Ishikawa (cell line): ENCODE measurements around the gene ROR1.

Experiments
- CEBPB ChIP-seq: IDR thresholded peaks from 2 replicates; pipeline ENCODE4 v1.6.1; 2012
- CREB1 ChIP-seq: IDR thresholded peaks from 2 replicates; pipeline ENCODE4 v1.6.1; 2012; ENCODE audit warnings: low read depth
- EGR1 ChIP-seq: IDR thresholded peaks from 2 replicates; pipeline ENCODE4 v1.6.1; 2012
- EP300 ChIP-seq: IDR thresholded peaks from 2 replicates; pipeline ENCODE4 v1.6.1; 2012; ENCODE audit warnings: borderline replicate concordance
- FOXM1 ChIP-seq: IDR thresholded peaks from 2 replicates; pipeline ENCODE4 v1.6.1; 2012; ENCODE audit warnings: low read depth, borderline replicate concordance
- MAX ChIP-seq: IDR thresholded peaks from 2 replicates; pipeline ENCODE4 v1.6.1; 2012
- NFIC ChIP-seq: IDR thresholded peaks from 2 replicates; pipeline ENCODE4 v1.6.1; 2012
- RAD21 ChIP-seq: IDR thresholded peaks from 2 replicates; pipeline ENCODE4 v1.6.1; 2012; ENCODE audit warnings: low read depth
- REST ChIP-seq: IDR thresholded peaks from 2 replicates; pipeline ENCODE4 v1.6.1; 2012; ENCODE audit warnings: low read depth, mild to moderate bottlenecking
- TAF1 ChIP-seq: IDR thresholded peaks from 2 replicates; pipeline ENCODE4 v1.6.1; 2012; ENCODE audit warnings: low read depth, mild to moderate bottlenecking
- TCF12 ChIP-seq: IDR thresholded peaks from 2 replicates; pipeline ENCODE4 v1.6.1; 2012; ENCODE audit warnings: low read depth
- TEAD4 ChIP-seq: IDR thresholded peaks from 2 replicates; pipeline ENCODE4 v1.6.1; 2012
- USF1 ChIP-seq: IDR thresholded peaks from 2 replicates; pipeline ENCODE4 v1.6.1; 2012
- YY1 ChIP-seq: IDR thresholded peaks from 2 replicates; pipeline ENCODE4 v1.6.1; 2012; ENCODE audit warnings: low read depth
- ZBTB7A ChIP-seq: IDR thresholded peaks from 2 replicates; pipeline ENCODE4 v1.6.1; 2012; ENCODE audit warnings: low read depth

The ROR1 gene

GRCh38 chr1:63907051-63907450, 133.2 kb downstream of the ROR1 start:
- TF ChIP-seq REST (peak; percentile 57), FOXM1 (no peak)

- TF ChIP-seq RAD21, result no peak
- TF ChIP-seq REST, result no peak
- TF ChIP-seq FOXM1, result no peak
- no peak for TF ChIP-seq TCF12
- no peak for TF ChIP-seq EP300
- TF ChIP-seq EGR1, result no peak
- TF ChIP-seq NFIC, result no peak
- no peak for TF ChIP-seq TAF1
- TF ChIP-seq CEBPB, result no peak
- no peak for TF ChIP-seq YY1
- no peak for TF ChIP-seq CREB1
- TF ChIP-seq ZBTB7A, result no peak
- TF ChIP-seq MAX, result no peak
- no peak for TF ChIP-seq TEAD4
- TF ChIP-seq USF1, result no peak
Measured at GRCh38 chr1:63908016-63908415, 134.2 kb downstream of the ROR1 start.

GRCh38 chr1:63909526-63909925, 135.7 kb downstream of the ROR1 start:
- no peak for TF ChIP-seq MAX
- no peak for TF ChIP-seq EGR1
- no peak for TF ChIP-seq EP300
- no peak for TF ChIP-seq RAD21
- no peak for TF ChIP-seq CREB1
- TF ChIP-seq TEAD4, result no peak
- TF ChIP-seq FOXM1, result no peak
- TF ChIP-seq TCF12, result no peak
- TF ChIP-seq ZBTB7A, result no peak
- TF ChIP-seq REST, result no peak

GRCh38 chr1:63911049-63911448, 137.2 kb downstream of the ROR1 start:
- TF ChIP-seq CREB1 (no peak), REST (no peak), TEAD4 (no peak), EP300 (no peak), MAX (no peak), CEBPB (no peak), NFIC (no peak), USF1 (no peak), FOXM1 (no peak), EGR1 (no peak)
